Dermis blood vessel endothelial cell (primary cell): ENCODE data around the gene IQCF6. TPM values are rescaled to one million over a fixed set of nuclear protein-coding genes. Genes with fewer than 3 reads are reported as not detected.
"Not testable (repeated sequence)": the region's sequence is repeated elsewhere in the genome, so short reads cannot be mapped to it uniquely, and the experiment has no call there.

ENCODE experiments used
- DNase-seq: peaks from one replicate; pipeline ENCODE4 v3.0.0; 2010
- total RNA-seq: library from RNA; depleted of rRNA; stranded (reverse); fragments of >200 nt; gene quantifications from 2 replicates; pipeline ENCODE4 v1.2.3, GENCODE V29; 2014

IQCF6 gene
- total RNA-seq, 1 donor from 2014 or later: not detected

DNA sequence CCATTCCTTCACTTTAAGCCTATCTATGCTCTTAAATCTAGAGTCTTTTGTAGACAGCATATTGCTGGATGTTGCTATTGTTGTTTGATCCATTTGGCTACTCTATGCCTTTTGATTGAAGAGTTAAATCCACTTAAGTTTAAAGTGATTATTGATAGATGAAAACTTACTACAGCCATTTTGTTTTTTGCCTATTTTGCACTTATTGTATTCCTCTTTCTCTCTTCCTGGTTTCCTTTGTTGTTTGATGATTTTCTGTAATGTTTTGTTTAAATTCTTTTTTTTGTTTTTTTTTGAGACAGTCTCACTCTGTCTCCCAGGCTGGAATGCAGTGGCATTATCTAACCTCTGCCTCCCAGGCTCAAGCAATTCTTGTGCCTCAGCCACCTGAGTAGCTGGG, 19.8 kb downstream of the IQCF6 start:
- DNase-seq: no peak

DNA sequence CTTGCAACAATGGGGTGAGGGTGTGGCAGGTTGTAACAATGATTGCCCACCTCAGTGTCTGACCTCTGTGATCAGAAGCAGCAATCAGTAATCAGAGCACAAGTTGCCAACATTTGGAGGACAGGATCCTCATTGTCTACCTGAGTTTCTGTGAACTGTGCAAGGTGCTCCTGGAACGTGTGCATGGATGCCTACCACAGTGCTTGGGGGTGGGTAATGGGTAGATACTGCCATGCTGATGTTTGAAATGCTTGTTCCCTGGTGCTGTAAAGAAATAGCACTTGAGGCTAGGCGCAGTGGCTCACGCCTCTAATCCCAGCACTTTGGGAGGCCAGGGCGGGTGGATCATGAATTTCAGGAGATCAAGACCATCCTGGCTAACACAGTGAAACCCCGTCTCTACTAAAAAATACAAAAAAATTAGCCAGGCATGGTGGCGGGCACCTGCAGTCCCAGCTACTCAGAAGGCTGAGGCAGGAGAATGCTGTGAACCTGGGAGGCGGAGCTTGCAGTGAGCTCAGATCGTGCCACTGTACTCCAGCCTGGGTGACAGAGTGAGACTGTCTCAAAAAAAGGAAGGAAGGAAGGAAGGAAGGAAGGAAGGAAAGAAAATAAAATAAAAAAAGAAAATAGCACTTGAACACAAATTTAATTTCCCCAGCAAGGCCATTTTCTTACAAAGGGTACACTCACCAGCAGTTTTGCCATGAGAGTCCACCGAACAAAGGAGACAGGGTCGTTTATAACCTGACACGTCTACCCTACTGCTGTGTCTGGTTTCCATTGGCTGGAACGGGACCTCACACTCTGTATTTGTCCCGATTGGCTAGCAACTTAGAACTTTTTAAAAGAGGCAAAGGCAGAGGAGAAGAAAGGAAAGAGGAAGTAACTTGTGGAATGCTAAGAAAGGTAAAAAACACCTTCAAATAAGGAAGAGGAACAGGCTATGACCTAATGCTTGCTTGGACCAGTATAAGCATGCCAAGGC, 25.0 kb downstream of the IQCF6 start:
- not testable (repeated sequence) for DNase-seq

DNA sequence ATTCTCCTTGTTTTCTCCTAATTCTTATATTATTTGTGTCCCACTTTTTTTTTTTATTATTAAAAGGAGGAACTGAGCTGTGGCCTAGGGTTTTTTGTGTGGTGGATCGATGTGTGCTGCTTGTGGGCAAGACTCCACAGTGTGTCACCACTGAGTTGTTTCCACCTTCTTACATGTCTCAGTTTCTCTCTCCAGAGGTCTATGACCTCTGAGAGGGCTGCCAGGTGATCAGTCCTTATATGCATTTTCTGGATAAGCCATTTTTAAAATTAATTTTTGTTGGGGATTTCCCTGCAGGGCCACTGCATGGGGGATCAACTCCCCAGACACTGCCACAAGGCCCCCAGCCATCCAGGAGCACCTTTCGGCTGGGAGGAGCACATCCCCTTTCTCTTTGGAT, 27.8 kb downstream of the IQCF6 start:
- no peak for DNase-seq

DNA sequence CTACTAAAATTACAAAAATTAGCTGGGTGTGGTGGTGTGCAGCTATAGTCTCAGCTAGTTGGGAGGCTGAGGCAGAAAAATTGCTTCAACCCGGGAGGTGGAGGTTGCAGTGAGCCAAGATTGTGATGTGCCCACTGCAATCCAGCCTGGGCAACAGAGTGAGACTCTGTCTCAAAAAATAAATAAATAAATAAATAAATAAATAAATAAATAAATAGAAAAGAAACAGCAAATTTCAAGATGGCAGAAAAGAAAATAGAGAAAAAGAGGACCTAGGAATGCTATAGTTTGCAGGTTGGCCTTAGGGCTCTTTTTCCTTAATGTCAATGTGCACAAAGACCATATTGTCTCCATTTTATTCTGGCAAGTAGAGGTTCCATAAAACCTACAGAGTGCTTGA, 28.2 kb downstream of the IQCF6 start:
- no peak for DNase-seq

DNA sequence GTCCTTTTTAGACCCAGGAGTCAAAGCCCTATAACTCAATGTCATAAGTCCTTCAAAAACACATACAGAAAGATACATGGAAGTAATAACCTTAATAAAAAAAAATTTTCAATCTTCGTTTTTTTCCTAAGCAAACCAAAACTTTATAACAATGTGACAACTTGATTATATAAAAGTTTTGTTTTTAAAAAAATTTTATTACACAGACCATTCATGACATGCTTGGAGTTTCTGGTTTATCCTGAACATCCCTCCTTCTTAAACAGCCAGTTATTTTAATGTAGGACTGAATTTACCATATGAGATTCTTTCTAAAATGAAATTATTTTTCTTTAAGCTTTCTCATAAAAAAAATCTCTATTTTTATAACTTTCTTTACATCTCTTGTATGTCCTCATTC, 30.7 kb downstream of the IQCF6 start:
- DNase-seq: no peak

DNA sequence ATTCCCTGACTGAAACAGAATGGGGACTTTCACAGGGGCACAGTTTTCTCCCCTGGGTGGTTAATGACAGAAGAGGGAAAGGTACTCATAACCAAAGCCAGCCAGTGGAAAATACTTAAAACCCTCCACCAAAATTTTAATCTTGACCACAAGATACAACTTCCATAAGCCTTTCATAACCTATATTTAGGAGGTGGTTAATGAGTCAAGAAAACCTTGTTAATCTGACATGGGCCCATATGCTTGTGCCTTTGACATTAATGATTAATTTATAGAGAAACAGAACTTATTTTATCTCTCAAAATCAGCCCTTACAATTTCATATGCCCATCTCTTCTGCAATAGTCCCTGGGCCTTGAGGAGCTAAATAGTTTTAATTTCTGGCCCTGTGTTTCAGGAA, 31.2 kb downstream of the IQCF6 start:
- no peak for DNase-seq

DNA sequence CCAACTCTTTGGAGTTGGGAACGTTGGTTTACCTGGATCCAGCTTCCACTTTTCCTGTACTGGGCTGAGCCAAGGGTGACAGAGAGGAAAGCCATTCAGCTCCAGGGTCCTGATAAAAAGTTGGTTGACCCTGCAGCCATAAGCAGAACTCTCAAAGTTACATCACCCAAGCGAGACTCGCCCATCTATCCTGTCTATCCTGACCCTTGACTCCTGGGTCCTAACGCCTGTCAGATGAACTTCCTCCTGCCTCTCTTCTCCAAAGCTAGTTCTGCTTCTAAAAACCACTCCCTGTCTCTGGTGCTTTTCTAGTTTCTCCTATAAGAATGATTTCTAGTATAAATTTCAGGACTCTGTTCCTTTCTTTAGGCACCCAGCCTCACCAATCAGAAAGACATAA, 36.1 kb downstream of the IQCF6 start:
- DNase-seq: not testable (repeated sequence)

DNA sequence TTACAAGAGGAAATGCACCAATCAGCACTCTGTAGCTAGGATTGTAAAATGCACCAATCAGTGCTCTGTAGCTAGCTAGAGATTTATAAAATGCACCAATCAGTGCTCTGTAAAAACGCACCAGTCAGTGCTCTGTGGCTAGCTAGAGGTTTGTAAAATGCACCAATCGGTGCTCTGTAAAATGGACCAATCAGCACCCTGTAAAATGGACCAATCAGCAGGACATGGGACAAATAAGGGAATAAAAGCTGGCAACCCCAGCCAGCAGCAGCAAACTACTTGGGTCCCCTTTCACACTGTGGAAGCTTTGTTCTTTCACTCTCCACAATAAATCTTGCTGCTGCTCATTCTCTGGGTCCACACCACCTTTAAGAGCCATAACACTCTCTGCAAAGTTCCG, 36.7 kb downstream of the IQCF6 start:
- DNase-seq: not testable (repeated sequence)

DNA sequence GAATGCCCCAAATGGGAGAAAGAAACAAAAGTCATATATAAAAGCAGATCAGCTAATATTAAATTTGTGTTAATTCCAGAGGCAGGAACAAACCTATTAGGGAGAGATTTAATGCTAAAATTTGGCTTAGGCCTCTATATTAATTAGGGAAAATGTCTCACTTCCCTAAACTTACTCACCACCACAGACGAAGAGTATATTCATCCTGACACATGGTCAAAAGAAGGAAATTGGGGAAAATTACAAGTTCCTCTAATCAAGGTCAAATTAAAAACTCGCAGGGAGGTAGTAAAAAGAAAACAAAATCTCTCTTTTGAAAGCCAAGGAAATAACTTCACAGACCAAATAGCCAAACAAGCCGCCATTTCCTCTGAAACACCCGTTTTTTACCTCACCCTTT, 39.9 kb downstream of the IQCF6 start:
- no peak for DNase-seq

DNA sequence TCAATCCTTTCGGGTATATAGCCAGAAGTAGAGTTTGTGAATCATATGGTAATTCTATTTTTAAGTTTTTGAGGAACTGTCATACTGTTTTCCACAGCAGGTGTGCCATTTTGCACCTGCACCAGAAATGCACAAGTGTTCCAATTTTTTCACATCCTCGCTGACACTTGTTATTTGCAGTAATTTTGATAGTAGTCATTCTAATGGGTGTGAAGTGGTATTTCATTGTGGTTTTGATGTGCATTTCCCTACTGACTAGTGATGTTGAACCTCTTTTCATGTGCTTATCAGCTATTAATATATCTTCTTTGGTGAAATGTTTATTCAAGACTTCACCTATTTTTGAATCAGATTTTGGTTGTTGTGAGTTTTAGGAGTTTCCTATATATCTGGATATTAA, 43.1 kb downstream of the IQCF6 start:
- no peak for DNase-seq

DNA sequence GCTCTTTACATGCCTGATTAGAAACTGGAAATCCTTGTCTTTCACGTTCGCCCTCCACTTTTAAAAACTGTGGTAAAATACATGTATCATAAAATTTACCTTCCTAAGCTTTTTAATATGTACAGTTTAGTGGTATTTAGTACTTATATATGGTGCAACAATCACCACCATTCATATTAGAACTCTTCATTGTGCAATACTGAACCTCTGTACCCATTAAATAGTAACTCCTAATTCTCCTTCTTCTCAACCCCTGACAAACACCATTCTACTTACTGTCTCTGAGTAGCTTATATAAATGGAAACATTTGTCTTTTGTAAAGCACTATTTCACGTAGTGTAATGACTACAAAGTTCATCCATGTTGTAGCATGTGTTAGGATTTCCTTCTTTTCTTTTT, 44.0 kb downstream of the IQCF6 start:
- no peak for DNase-seq

DNA sequence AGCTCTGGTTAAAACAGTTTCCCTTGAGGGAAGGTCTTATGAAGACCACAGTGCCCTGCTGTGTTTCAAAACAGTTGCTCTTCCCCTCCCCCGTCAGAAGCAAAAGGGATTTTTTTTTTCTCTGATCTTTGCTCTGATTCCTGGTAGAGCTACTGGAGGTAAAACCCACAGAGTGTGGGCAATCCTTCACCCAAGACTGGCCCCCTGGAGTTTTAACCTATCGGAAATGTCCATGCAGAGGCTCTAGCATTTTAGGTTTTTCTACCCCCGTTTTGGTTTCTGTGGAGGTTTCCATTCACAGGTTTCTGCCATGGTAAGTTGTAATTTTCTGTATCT, 44.5 kb downstream of the IQCF6 start:
- no peak for DNase-seq

DNA sequence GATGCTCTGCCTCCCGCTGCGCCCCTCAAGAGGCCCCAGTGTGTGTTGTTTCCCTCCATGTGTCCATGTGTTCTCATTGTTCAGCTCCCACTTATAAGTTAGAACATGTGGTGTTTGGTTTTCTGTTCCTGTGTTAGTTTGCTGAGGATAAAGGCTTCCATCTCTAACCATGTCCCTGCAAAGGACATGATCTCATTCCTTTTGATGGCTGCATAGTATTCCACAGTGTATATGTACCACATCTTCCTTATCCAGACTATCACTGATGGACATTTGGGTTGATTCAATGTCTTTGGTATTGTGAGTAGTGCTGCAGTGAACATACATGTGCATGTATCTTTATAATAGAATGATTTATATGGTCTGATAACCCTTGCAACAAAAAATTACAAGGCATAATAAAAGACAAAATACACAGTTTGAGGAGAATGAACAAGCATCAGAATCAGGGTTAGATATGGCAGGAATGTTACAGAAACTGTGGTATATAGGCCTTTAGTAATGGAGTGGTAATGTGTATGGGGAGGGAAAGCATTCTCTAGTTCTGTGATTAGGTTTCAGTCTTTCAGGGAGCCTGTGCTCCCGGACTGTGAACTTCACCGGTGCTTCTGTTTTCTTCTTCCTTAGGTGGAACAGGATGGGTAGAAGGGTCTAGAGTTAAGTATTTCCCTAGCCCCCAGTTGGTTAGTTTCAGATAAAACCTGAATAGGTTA, 45.0 kb downstream of the IQCF6 start:
- no peak for DNase-seq

DNA sequence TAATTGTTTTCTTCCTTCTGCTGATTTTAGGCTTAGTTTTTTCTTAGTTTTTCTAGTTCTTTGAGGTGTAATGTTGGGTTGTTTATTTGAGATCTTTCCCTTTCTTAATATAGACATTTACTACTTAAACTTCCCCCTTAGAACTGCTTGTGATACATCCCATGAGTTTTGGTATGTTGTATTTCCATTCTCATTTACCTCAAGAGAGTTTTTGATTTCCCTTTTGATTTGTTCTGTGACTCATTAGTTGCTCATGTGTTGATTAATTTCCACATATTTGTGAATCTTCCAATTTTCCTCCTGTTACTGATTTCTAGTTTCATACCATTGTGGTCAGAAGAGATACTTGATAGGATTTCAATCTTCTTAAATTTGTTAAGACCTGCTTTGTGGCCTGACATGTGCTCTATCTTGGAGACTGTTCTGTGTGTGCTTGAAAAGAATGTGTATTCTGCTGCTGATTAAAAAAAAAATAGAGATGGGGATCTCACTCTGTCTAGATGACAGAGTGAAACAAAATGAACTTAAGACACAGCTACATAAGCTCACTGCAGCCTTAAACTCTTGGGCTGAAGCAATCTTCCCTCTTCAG, 49.9 kb downstream of the IQCF6 start:
- DNase-seq: no peak

Other genes starting within 250 kb of the IQCF6 start
- 18.9 and 19.7 TPM in 2 replicates for gene RAD54L2, start 240.5 kb downstream of the IQCF6 start, total RNA-seq
- 54.8 and 64.7 TPM in 2 replicates for gene TEX264, start 108.0 kb downstream of the IQCF6 start, total RNA-seq
- under 0.01 TPM in 1 of 2 replicates, not detected in the other for gene GRM2, start 72.2 kb downstream of the IQCF6 start, total RNA-seq
- gene IQCF2, start 82.4 kb upstream of the IQCF6 start, total RNA-seq: not detected in 2 replicates
- gene IQCF5, start 96.4 kb upstream of the IQCF6 start, total RNA-seq: not detected in 2 replicates
- gene IQCF1, start 124.1 kb upstream of the IQCF6 start, total RNA-seq: not detected in 2 replicates
- 18.7 and 22.2 TPM in 2 replicates for gene RRP9, start 162.7 kb upstream of the IQCF6 start, total RNA-seq
- 9.9 and 17.9 TPM in 2 replicates for gene PARP3, start 163.1 kb upstream of the IQCF6 start, total RNA-seq
- gene GPR62, start 176.1 kb upstream of the IQCF6 start, total RNA-seq: not detected in 2 replicates
- 26.2 and 31.3 TPM in 2 replicates for gene PCBP4, start 188.2 kb upstream of the IQCF6 start, total RNA-seq
- 16.8 and 18.7 TPM in 2 replicates for gene ABHD14B, start 194.8 kb upstream of the IQCF6 start, total RNA-seq
- 5.4 and 6.9 TPM in 2 replicates for gene ABHD14A, start 195.8 kb upstream of the IQCF6 start, total RNA-seq
- 20.6 and 22.6 TPM in 2 replicates for gene ACY1, start 204.3 kb upstream of the IQCF6 start, total RNA-seq
- gene RPL29, start 216.7 kb upstream of the IQCF6 start, total RNA-seq: 784 and 1,399 TPM in 2 replicates